Activated CD4-positive, alpha-beta T cell treated with anti-CD3 and anti-CD28 coated beads, Interleukin-2, amount 50 U/mL, for 24 hours (primary cell): ENCODE measurements around the gene LIX1L.

Experiments used
- DNase-seq, 2 donors: peaks; one replicate each; pipeline ENCODE4 v3.0.0-alpha.2; 2020; ENCODE audit warnings: low read depth in 1 of 2, low spot score in 1 of 2

The LIX1L gene

DNA sequence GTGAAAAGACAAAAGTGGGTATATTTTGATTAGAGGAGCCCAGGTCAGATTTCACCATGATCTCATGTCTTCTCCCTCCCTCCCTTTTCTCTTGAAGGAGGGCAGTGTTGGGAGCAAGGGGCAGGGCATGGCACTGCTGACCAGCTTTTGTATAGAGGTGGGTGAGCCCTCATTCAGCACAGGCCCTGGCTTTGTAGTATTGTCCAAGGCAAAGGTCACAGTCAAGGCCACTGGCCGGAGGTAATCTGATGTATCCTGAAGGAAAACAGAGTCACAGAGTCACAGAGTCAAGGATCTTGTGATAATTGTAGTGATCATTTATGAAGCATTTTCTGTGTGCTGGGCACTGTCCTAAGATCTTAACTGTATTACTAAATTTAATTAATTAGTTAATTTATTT, 59.8 kb downstream of the LIX1L start:
- no peak for DNase-seq

DNA sequence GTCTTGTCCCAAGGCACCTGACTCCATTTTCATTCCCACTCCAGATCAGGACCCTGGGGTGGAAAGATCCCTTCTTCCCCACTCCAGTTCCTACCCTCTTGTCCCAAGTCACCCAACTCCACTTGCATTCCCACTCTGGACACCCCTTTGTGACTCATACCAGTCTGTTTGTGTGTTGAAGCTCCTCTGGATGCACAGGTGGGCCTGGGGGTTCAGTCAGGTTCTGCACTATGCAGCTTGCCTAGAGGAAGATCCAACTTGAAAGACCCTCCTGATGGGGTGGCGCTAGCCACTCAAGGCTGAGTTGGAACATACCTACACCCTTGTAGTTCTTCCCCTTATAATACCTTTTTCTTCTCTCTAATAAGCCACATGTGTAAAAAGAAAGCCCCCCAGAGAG, 62.3 kb downstream of the LIX1L start:
- DNase-seq: no peak

DNA sequence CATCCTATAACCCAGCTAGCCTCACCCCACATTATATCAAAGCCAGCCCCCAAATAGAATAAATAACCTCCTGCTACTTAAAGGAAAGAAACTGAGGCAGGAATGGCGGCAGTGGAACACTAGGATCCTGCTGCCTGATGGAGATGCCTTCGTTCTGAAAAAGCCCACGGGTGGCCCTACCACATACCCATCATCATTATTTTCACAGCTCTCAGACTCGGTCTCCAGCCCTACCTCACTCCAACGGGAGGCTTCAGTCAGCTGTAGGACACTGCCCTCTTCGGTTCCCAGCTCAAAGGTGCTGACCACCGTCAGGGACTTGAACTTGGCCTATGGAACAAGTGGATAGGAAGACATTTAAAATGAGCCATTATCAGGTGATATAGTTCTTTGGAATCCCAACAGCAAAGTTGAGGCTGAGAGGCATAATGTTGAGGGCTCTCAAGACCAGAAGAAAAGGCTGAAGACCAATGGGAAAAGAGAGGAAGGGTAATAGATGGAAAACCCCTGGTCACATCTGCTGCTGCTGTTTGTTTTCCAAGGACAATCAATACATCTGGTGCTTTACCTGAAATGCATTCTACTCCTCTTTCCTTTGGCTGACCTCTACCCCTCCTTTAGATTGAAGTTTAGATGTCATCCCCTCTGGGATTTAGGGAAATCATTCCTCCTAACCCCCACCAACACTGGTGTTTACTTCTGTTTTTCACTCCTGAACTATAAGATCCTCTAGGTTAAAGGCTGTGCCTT, 64.3 kb downstream of the LIX1L start:
- no peak for DNase-seq

DNA sequence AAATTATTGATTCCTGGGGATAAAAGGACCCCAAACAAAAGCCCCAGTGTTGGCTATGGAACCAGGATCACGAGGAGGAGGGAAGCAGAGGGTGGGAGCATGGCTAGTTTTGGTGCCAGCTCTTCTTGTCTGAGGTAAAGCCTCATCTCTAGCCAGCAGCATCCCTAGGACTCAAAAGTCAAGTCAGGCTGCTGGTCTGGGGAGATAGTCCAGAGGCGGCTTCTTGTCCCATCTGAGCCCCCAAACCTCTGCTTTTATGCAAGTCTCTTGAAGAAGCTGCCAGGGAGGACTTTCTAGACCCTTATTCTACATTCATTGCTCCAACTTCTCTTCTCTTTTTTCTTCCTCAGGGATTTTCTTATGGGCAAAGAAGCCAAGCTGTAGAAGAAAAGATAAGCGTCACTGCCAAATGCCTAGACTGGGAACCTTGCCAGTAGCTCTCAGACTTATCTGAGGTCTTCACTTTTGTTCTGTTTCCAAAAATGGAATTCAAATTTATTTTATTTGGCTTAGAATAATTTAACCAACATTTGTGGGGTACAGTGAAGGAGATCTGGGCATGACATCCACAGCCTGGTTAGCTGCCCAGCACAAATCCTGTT, 65.2 kb downstream of the LIX1L start:
- DNase-seq: no peak

DNA sequence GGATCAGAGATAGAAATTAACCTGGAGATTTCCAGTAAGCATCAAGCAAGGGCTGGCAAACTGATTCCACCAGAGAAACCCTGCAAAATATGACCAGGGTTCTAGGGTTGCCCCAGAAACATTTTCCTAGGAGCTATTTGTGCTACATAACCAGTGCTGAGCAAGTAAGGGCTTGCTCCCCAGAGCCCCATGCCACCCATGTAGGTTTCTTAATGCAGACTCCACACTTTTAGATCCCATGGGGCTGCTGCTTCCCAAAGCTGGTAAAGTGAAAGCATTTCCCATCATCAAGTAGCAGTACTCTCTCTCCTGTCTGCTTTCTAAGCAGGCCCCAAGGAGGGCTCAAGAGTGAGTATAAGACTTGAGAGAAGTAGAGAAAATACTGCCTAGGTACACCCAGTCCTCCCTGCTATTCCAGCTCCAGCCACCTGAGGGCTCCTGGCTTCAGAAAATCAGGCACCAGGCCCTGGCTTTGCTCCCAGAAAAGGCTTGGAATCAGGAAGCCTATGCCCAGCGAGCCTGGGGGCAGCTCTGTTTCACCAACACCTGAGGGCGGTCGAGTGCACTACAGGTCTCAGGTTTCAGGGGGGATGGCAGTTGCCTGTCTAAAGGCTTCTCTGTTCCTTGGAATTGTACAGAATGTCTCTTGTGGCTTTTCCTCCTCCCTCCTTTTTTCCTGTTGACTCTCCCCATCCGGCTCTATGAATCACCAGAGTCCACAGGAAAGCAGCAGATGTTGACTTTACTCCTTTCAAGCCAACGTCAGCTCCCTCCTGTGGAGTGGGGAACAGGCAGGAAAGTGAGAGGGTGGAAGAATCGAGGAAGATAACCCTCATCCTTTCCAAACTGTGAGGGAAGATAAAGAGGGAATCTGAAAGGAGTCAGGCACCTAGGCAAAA, 66.0 kb downstream of the LIX1L start:
- peak; percentile 21 to 25 for DNase-seq

DNA sequence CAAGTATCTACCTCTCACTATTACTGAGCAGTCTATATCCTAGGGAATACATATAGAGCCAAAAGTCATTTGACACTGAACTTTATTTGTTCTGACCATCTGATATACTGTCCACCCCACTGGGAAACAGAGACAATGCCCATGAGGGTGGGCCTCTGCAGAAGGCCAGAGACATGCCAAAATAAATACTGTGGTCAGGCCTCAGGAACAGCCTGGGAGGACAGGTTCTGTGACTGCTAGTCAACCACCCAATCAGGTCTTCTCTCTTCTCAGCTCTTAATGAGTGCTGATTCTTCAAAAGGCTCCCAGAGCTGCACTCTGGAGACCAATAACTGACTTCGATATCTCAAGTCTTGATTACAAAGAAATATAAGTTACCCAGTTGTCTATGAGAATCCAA, 66.7 kb downstream of the LIX1L start:
- no peak for DNase-seq

DNA sequence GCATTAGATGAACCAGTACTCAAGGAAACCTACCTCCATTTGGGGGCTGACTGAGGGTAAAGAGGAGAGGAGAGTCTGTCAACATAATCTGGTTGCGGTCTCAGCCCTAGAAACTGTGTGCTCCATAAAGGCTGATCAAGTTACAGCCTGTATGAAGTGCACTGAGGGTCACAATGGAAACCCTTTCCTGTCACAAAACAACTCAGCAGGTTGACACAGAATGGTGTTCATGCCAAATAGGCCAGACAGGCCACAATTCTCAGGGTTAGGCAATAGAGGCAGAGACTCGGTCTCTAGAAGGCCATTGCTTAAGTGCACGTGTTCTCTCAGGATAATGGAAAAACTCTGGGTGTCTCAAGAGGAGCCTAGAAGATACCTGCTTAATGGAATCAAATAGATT, 68.1 kb downstream of the LIX1L start:
- no peak for DNase-seq

DNA sequence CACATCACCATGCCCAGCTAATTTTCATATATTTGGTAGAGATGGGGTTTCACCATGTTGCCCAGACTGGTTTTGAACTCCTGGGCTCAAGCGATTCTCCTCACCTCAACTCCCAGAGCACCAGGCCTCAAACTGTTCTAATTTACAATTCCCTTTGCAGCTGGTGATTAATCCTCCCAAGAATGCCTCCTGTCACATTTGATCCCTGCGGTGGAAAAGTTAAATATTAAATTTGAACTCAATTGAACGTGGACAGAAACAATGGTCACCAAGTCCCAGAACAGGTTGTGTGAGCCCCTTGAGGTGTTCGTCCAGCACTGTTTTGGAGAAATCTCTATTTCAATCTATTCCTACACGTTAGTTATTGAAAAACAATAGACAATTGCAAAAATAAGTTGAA, 70.2 kb downstream of the LIX1L start:
- no peak for DNase-seq

DNA sequence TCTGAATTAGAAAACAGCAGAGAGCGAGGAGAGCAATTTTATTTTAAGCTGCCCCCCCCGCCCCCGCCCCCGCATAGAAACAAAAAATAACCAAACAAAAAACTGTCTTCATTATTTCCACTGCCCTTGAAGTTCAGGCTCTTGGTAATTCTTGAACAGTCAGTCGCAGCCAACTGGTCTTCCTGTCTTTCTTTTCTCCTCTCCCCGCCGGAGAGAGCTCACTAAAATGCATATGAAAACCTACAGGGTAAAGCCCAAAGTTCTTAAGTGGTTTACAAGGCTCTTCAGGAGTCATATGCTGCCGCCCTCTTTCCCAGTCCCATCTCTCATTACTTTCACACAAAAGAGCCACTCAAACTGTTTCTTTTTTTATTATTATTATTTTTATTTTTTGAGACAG, 71.0 kb downstream of the LIX1L start:
- no peak for DNase-seq

DNA sequence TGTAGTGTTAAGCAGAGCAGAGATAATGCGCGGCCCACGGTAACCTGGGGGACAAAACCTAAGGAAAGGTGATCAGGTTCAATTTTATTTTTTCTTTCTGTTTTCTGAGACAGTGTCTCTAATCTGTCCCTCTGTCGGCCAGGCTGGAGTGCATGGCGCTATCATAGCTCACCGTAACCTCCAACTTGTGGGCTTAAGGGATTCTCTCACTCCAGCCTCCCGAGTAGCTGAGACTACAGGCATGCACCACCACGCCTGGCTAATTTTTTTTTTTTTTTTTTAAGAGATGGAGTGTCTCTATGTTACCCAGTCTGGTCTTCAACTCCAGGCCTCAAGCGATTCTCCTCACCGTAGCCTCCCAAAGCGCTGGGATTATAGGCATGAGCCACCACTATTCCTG, 71.4 kb downstream of the LIX1L start:
- no peak for DNase-seq

DNA sequence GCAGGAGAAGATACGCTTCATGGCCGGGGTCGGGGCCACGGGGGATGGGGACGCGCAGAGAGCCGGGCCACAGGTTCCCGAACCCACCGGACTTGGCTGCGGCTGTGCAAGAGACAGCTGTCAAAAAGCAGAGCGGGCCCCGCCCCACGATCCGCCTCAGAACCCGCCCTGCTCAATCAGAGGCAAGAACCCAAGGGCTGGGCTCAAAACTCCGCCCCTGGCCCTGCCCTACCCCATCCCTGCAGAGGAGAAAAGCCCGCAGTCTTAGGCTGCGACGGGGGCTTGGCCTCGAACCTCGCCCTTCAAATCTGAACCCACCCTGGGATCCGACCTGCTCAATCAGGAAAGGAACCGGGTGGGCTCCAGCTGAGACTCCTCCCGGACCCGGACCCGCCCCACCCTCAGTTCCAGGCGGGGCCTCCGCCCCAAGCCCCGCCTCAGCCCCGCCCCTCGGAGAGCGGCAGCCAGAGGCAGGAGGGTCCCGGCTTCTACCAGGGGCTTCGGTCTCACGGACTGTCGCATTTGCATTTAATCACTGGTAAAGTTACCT, 72.0 kb downstream of the LIX1L start, which contains the start of gene ANKRD35:
Gene ANKRD35, minus strand, starts transcription at position 129 of the 550 bp plus-strand sequence. Its CDS starts 108 bp downstream, at position 21.
- DNase-seq: peak; percentile 74 to 75

DNA sequence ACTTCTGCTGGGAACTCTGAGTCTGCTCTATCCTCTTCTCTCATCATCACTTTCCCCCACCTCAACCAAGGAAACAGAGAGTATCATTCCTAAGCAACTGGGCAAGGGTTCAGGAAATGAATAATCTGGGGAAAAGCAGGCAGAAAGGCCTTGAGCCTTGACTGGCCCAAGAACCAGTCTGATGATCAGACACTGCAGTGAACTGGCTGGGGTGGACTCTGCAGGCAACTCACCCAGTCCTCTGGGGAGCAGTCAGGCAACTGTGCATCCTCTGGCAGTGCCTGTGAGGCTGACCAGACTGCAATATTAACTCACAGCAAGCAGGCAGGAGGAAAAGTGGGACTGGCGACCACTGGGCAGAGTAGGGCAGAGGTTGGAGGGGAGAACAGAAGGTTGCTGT, 73.1 kb downstream of the LIX1L start:
- DNase-seq: no peak
